Heart left ventricle (tissue), 16 donors: Measurements from ENCODE around the gene MVB12B. TPM values are rescaled to one million over a fixed set of nuclear protein-coding genes. Genes with fewer than 3 reads are reported as not detected.

Experiments used
- ATAC-seq, 4 donors: fragments of 200-7000 bp; cut with Tn5 transposase; one replicate each; pipeline ENCODE4 v1.9.1; 2020 to 2022; ENCODE audit warnings: moderate library complexity in 4 of 4, mild to moderate bottlenecking in 3 of 4, moderate number of reproducible peaks in 1 of 4
- DNase-seq, 5 donors: peaks; one replicate each; pipeline ENCODE4 v3.0.0-alpha.2; 2020
- H3K27ac ChIP-seq, 12 donors: fragments of 200-600 bp; sonication (generic) in 4 of 12; one replicate each; pipeline versions ENCODE4 v1.5.0 to v1.8.0; 2016 to 2022; ENCODE audit warnings: mild to moderate bottlenecking in 2 of 12
- H3K27me3 ChIP-seq, 9 donors: fragments of 200-600 bp; sonication (generic) in 2 of 9; one replicate each; pipeline versions ENCODE4 v1.5.1 to v1.8.0; 2016 to 2022; ENCODE audit warnings: mild to moderate bottlenecking in 3 of 9
- H3K36me3 ChIP-seq, 9 donors: fragments of 200-600 bp; sonication (generic) in 2 of 9; one replicate each; pipeline versions ENCODE4 v1.5.0 to v1.8.0; 2018 to 2022; ENCODE audit warnings: mild to moderate bottlenecking in 2 of 9
- H3K4me1 ChIP-seq, 12 donors: fragments of 200-600 bp; sonication (generic) in 4 of 12; one replicate each; pipeline versions ENCODE4 v1.5.0 to v1.8.0; 2016 to 2022; ENCODE audit warnings: mild to moderate bottlenecking in 3 of 12
- H3K4me3 ChIP-seq, 12 donors: fragments of 200-600 bp; sonication (generic) in 4 of 12; one replicate each; pipeline versions ENCODE4 v1.5.0 to v1.8.0; 2017 to 2022; ENCODE audit warnings: mild to moderate bottlenecking in 9 of 12, moderate library complexity in 4 of 12
- H3K9me3 ChIP-seq, 12 donors: fragments of 200-600 bp; sonication (generic) in 4 of 12; one replicate each; pipeline versions ENCODE4 v1.5.0 to v1.8.0; 2016 to 2022; ENCODE audit warnings: mild to moderate bottlenecking in 1 of 12
- CTCF ChIP-seq, 12 donors: fragments of 200-600 bp; sonication (generic) in 4 of 12; IDR thresholded peaks; one replicate each; pipeline versions ENCODE4 v1.5.0 to v1.8.0; 2018 to 2022; ENCODE audit warnings: antibody characterized with exemption in 12 of 12, mild to moderate bottlenecking in 5 of 12
- POLR2A ChIP-seq, 2 donors: fragments of 450-650 bp; IDR thresholded peaks; one replicate each; pipeline ENCODE4 v1.6.1; 2017; ENCODE audit warnings: antibody characterized with exemption in 2 of 2, mild to moderate bottlenecking in 2 of 2, moderate library complexity in 2 of 2
- WGBS, 4 donors: extraction: QIAGEN DNeasy Blood & Tissue Kit in 2 of 4; methylation state at CpG; one replicate each; pipeline versions ENCODE4 v1.1.5 to v1.1.7; 2013 to 2018; 5-methylcytosine and 5-hydroxymethylcytosine counted together
- intact Hi-C, 10 donors: fragments of 100-400 bp; cut with DNase I; formaldehyde crosslinking; loops; one replicate each; pipeline versions ENCODE4 v1.11.1 to v1.14.2; 2022
- polyA plus RNA-seq, 2 donors: library from polyadenylated mRNA; stranded (reverse); fragments of 200-250 nt; gene quantifications; one replicate each; pipeline ENCODE4 v1.2.3, GENCODE V29; 2013
- total RNA-seq, 9 donors: library from RNA; depleted of rRNA in 2 of 9; stranded (reverse); fragments of >200 nt in 2 of 9; fragmentation: NEBNext Ultra II Directional in 3 of 9; extraction: Animal tissue kit (Norgen Biotek cat#: 25700) in 3 of 9; gene quantifications; one replicate each; pipeline versions ENCODE4 v1.1.0 to v1.2.4, GENCODE V29; 2016 to 2023
- donor health status: ischemic (EF 13 %, LVEDD 7.1; RV severe dilation, severe dysfunction).
- donor health status: healthy with polysubstance abuse.
- donor health status: DM: no; HTN: yes; CAD: no.
- donor health status: DM: no; HTN: no; CAD: no.
- donor health status: ischemic (EF 25% LVEDD 6.9; RV normal size, moderate dysfunction).
- donor health status: ischemic (EF 25% LVEDD 5.7; RV mildly dilated, moderate dysfunction).
- donor health status: healthy.
- donor health status: DM: yes; HTN: yes; CAD: no.
- donor health status: ischemic (EF 35%, LVEDD 5.7; RV mildly dilated, moderate dysfunction).
- donor health status: nonischemic (EF 11% LVEDD 7.7; RV severe dilation, severe dysfunction).
- donor health status: DM: yes; HTN: yes; CAD: no.
- donor health status: PGD.
- donor health status: ischemic (EF 29% LVEDD 5.4; RV normal size, mild dysfunction).
- donor health status: nonischemic (EF 23%, LVEDD 6.1; RV moderate dilation, normal function).

The MVB12B gene
- total and polyA plus RNA-seq, 11 donors: 4.9 to 16.2 (median 11.0) TPM

GRCh38 chr9:126341902-126342301 is 15.3 kb downstream of the MVB12B start:
- intact Hi-C loops: no loop called here
- ATAC-seq (no peak), DNase-seq (no peak)
- peaks cover 0 to 56% (median 34%) of the 10 kb centered on the region in 9 donors for H3K36me3 ChIP-seq
- H3K4me1 ChIP-seq: peaks cover 0 to 14% (median 0%) of the 10 kb centered on the region in 12 donors
- no peaks in the 10 kb centered on the region for H3K27me3 ChIP-seq
- WGBS, 4 donors: 87 to 97% (median 95%) methylated on average over 4 of the region's 4 CpGs
- no peak overlapping the region for H3K27ac ChIP-seq
- H3K9me3 ChIP-seq: no peaks in the 10 kb centered on the region
- H3K4me3 ChIP-seq: no peak overlapping the region
- no peak for TF ChIP-seq CTCF (IDR thresholded peaks at IDR 0.05)
- TF ChIP-seq POLR2A (IDR thresholded peaks at IDR 0.05): no peak

GRCh38 chr9:126342621-126343031 is 16.0 kb downstream of the MVB12B start:
- DNase-seq (no peak), ATAC-seq (no peak)
- 90 to 94% (median 91%) methylated on average over 10 of the region's 10 CpGs for WGBS, 4 donors
- Histone ChIP-seq H3K4me1 (peaks cover 0 to 22% (median under 1%) of the 10 kb centered on the region in 12 donors), H3K27me3 (no peaks in the 10 kb centered on the region), H3K4me3 (no peak overlapping the region), H3K9me3 (no peaks in the 10 kb centered on the region), H3K36me3 (peaks cover 0 to 56% (median 34%) of the 10 kb centered on the region in 9 donors), H3K27ac (no peak overlapping the region)
- TF ChIP-seq CTCF (IDR thresholded peaks at IDR 0.05) (no peak), POLR2A (IDR thresholded peaks at IDR 0.05) (no peak)
- intact Hi-C loops: no loop called here

- ATAC-seq (no peak), DNase-seq (no peak)
- Histone ChIP-seq H3K9me3 (no peaks in the 10 kb centered on the region), H3K4me3 (no peak overlapping the region), H3K4me1 (peaks cover 0 to 23% (median 5%) of the 10 kb centered on the region in 12 donors), H3K27me3 (no peaks in the 10 kb centered on the region), H3K36me3 (peaks cover 0 to 56% (median 34%) of the 10 kb centered on the region in 9 donors), H3K27ac (no peak overlapping the region)
- intact Hi-C loops: no loop called here
- WGBS, 4 donors: 93 to 97% (median 95%) methylated on average over 6 of the region's 6 CpGs
- TF ChIP-seq POLR2A (IDR thresholded peaks at IDR 0.05) (no peak), CTCF (IDR thresholded peaks at IDR 0.05) (no peak)
Observed at GRCh38 chr9:126343271-126343700, 16.7 kb downstream of the MVB12B start.

GRCh38 chr9:126346031-126346430 is 19.4 kb downstream of the MVB12B start:
- TF ChIP-seq POLR2A (IDR thresholded peaks at IDR 0.05): no peak
- TF ChIP-seq CTCF (IDR thresholded peaks at IDR 0.05): no peak
- Histone ChIP-seq H3K4me3 (no peak overlapping the region), H3K4me1 (peaks cover 0 to 31% (median 5%) of the 10 kb centered on the region in 12 donors), H3K27me3 (no peaks in the 10 kb centered on the region), H3K9me3 (peaks cover 0 to 15% (median 1%) of the 10 kb centered on the region in 12 donors), H3K27ac (no peak overlapping the region), H3K36me3 (peaks cover 0 to 43% (median 31%) of the 10 kb centered on the region in 9 donors)
- WGBS, 4 donors: 94 to 97% (median 96%) methylated on average over 9 of the region's 9 CpGs
- no peak for DNase-seq
- intact Hi-C loops: no loop called here
- no peak for ATAC-seq
